ENCODE results near the gene TMEM127. TPM values are rescaled to one million over a fixed set of nuclear protein-coding genes. Genes with fewer than 3 reads are reported as not detected.

TMEM127 gene
- total RNA-seq, 4 donors from 2014 or later: 26.4 to 42.8 (median 29.9) TPM

DNA sequence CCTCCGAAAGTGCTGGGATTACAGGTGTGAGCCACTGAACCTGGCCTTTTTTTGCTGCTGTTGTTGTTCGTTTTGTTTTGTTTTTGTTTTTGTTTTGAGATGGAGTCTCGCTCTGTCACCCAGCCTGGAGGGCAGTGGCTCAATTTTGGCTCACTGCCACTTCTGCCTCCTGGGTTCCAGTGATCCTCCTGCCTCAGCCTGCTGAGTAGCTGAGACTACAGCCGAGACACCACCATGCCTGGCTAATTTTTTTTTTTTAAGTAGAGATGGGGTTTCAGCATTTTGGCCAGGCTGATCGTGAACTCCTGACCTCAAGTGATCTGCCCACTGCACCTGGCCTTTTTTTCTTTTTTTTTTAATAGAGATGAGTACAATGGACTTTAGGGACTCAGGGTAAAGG, 22.0 kb downstream of the TMEM127 start:
- TF ChIP-seq, protein P1, sequence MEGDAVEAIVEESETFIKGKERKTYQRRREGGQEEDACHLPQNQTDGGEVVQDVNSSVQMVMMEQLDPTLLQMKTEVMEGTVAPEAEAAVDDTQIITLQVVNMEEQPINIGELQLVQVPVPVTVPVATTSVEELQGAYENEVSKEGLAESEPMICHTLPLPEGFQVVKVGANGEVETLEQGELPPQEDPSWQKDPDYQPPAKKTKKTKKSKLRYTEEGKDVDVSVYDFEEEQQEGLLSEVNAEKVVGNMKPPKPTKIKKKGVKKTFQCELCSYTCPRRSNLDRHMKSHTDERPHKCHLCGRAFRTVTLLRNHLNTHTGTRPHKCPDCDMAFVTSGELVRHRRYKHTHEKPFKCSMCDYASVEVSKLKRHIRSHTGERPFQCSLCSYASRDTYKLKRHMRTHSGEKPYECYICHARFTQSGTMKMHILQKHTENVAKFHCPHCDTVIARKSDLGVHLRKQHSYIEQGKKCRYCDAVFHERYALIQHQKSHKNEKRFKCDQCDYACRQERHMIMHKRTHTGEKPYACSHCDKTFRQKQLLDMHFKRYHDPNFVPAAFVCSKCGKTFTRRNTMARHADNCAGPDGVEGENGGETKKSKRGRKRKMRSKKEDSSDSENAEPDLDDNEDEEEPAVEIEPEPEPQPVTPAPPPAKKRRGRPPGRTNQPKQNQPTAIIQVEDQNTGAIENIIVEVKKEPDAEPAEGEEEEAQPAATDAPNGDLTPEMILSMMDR (IDR thresholded peaks at IDR 0.05; ENCODE audit: low read depth): no peak

DNA sequence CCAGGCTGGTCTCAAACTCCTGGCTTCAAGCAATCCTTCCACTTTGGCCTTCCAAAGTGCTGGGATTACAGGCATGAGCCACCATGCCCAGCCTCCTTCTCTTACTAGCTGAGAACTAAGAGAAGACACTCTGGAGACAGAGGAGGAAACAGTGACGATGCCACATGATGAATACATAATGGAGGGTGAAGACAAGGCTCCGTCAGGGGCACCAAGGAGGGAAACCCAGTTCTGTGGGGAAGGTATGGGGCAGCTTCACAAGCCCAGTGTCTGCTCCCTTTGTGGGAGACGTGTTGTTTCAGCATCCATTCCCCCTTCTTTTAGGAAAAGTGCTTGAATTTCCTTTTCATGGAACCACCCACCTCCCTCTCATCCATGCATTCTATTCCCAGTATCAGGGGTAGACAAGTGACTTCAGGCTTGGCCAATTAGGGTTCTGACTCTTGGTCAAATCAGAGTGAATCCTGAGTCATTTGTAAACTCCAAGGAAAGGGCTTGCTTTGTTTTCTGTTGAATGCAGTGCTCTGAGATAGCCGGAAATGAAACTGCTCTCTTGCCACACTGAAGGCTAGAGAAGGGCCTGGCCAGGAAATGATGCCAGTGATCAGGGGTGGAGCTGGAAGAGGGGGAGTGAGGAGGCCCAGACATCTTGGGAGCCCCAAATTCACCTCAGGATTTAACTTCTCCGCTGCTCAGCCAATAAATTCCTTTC, 23.7 kb downstream of the TMEM127 start:
- TF ChIP-seq, protein P1 (IDR thresholded peaks at IDR 0.05; ENCODE audit: low read depth): no peak

DNA sequence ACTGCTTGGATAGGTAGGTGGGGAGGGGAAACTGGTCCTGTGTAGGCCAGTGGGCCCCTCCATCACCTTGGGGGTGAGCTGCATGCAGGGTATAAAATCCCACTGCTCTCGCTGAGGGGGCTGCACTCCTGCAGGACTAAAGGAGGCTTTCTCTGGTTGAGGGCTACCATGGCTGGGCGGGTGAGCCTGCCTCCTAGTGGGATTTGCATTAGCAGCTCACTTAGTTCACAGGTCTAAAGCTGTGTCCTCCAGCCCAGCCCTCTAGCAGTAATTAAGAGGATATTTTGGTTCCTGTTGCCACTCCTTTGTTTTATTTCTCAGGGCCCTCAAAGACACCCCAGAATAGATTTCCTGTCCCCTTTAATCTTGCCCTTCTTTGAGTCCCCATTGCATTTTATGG, 24.6 kb downstream of the TMEM127 start:
- TF ChIP-seq, protein P1 (IDR thresholded peaks at IDR 0.05; ENCODE audit: low read depth): no peak

DNA sequence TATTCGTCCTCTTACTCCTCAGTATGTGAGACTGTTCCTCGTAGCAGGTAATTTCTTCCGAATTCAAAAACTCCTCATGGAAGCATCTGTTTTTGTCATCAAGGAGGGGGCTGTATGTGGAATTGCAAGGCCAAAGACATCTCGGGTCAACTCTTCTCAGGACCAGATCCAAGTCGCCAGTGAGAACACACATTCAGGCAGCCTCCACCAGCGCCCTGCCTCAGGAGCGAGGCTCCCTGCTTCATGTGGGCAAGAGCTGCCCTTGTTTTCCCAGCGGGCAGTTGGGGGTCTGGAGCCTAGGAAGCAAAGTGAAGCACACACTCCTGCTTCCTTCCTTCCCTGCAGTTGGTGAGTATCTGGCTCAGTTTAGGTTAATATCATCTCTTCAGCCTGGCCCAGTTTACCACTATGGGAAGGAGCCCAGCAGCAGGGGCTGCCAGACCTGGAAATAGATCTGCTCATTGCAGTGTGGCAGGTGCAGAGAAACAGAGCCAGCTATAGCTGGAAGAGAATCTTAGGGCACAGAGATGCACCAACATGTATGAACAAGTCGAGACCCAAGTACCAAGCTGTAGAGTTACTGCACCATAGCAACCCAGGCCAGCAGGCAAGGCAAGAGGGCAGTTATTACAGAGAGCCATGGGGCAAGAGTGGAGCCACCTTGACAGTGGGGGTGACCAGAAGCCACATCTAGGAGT, 25.3 kb downstream of the TMEM127 start:
- TF ChIP-seq, protein P1 (IDR thresholded peaks at IDR 0.05; ENCODE audit: low read depth): no peak

DNA sequence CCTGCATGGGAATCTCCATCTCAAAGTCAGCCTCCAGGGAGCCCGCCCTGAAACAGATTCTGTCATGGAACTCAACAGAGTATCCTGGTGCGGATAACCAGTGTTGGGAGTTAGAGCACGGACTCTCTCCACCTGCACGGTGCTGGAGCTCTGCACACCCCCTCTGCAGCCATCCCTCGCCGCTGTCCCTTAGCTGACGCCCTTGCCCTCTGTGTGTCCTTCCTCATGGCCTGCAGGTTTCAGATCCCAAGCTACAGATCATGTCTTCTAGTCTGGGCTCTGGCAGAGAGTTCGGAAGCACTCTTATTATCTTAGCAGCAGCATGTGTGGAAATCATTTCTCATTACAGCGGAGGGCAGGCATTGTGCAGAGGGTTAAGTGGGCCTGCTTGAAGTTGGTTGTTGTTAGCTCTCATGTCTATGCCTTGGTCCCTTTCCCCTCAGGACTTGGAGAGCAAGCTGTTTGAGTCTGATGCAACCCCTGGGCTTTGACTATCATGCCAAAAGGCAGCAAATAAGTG, 26.0 kb downstream of the TMEM127 start:
- TF ChIP-seq, protein P1 (IDR thresholded peaks at IDR 0.05; ENCODE audit: low read depth): no peak

DNA sequence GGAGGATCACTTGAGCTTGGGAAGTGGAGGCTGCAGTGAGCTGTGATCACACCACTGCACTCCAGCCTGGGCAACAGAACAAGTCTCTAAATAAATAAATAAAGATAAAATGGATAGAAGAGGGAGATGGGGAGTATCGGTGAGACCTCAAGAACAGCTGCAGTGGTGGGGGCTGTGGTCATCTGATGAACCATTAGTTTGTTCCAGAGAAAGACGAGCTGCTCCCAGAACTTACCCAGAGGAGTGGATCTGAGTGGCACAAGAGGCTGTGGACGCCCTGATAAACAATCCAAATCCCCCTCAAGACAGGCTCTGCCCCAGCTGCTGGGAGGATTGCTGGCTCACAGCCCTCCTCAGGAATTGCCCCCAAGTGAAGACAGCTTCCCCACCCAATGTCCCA, 26.7 kb downstream of the TMEM127 start:
- TF ChIP-seq, protein P1 (IDR thresholded peaks at IDR 0.05; ENCODE audit: low read depth): no peak

DNA sequence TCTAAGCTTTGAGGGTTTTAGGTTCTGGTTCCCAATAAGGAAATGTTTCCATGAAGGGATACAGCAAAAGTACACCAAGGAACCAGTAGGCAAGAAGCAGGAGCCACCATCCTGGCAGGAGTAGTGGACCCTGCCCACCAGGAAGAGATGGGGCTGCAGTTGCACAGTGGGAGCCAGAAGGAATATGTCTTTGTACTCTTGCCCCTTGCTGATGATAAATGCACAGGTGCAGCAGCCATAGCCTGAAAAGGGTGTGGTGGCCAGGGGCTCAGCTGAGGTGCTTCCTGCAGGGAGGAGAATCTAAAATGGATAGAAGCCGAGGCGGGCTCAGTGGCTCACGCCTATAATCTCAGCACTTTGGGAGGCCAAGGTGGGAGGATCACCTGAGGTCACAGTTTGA, 27.5 kb downstream of the TMEM127 start:
- TF ChIP-seq, protein P1 (IDR thresholded peaks at IDR 0.05; ENCODE audit: low read depth): no peak
